HG02588 (cell line): Measurements from ENCODE around the gene PTTG1.
"Not testable (repeated sequence)": the region's sequence is repeated elsewhere in the genome, so short reads cannot be mapped to it uniquely, and the experiment has no call there.

Experiments used
- ATAC-seq: cut with Tn5 transposase; IDR thresholded peaks from one replicate; pipeline ENCODE4 v1.9.1; 2021; ENCODE audit warnings: mild to moderate bottlenecking, moderate library complexity; ENCODE audit not compliant: unreplicated experiment

PTTG1 gene

GRCh38 chr5:160420331-160420610 lies 1.4 kb upstream of the PTTG1 start:
- ATAC-seq, result no peak

GRCh38 chr5:160423099-160423498 lies 1.4 kb downstream of the PTTG1 start:
- ATAC-seq, result no peak

- ATAC-seq, result no peak
Observed at GRCh38 chr5:160427607-160428006, 6.0 kb downstream of the PTTG1 start.

GRCh38 chr5:160432196-160432595 lies 10.5 kb downstream of the PTTG1 start:
- no peak for ATAC-seq

- ATAC-seq, result no peak
Observed at GRCh38 chr5:160432787-160433186, 11.1 kb downstream of the PTTG1 start.

GRCh38 chr5:160434022-160434531 lies 12.4 kb downstream of the PTTG1 start:
- ATAC-seq, result peak; percentile 83

- no peak for ATAC-seq
Observed at GRCh38 chr5:160435532-160435931, 13.9 kb downstream of the PTTG1 start.

GRCh38 chr5:160436017-160436416 lies 14.4 kb downstream of the PTTG1 start:
- ATAC-seq, result no peak

GRCh38 chr5:160436661-160437060 lies 15.0 kb downstream of the PTTG1 start:
- ATAC-seq, result not testable (repeated sequence)

- no peak for ATAC-seq
Observed at GRCh38 chr5:160437271-160437670, 15.6 kb downstream of the PTTG1 start.

- ATAC-seq, result peak; percentile 32
Observed at GRCh38 chr5:160438316-160439204, 16.9 kb downstream of the PTTG1 start.

- peak; percentile 56 for ATAC-seq
Observed at GRCh38 chr5:160439205-160439600, 17.5 kb downstream of the PTTG1 start.

GRCh38 chr5:160441311-160441781 lies 19.7 kb downstream of the PTTG1 start:
- peak; percentile 29 for ATAC-seq

- no peak for ATAC-seq
Observed at GRCh38 chr5:160442824-160443431, 21.3 kb downstream of the PTTG1 start.

- no peak for ATAC-seq
Observed at GRCh38 chr5:160444407-160444806, 22.8 kb downstream of the PTTG1 start.

GRCh38 chr5:160445132-160445531 lies 23.5 kb downstream of the PTTG1 start:
- ATAC-seq, result peak; percentile 32

GRCh38 chr5:160445751-160446150 lies 24.1 kb downstream of the PTTG1 start:
- ATAC-seq, result no peak

- ATAC-seq, result no peak
Observed at GRCh38 chr5:160448886-160449285, 27.2 kb downstream of the PTTG1 start.

- ATAC-seq, result no peak
Observed at GRCh38 chr5:160449458-160449857, 27.8 kb downstream of the PTTG1 start.

- ATAC-seq, result no peak
Observed at GRCh38 chr5:160450164-160450932, 28.7 kb downstream of the PTTG1 start.

GRCh38 chr5:160451281-160451680 lies 29.6 kb downstream of the PTTG1 start:
- ATAC-seq, result no peak
